Pulmonary artery endothelial cell (primary cell): ENCODE measurements around the gene TEX52. TPM values are rescaled to one million over a fixed set of nuclear protein-coding genes. Genes with fewer than 3 reads are reported as not detected.

Source experiments
- DNase-seq: peaks from one replicate; pipeline ENCODE4 v3.0.0-alpha.2; 2011; ENCODE audit warnings: low read depth, low spot score
- total RNA-seq: library from RNA; depleted of rRNA; stranded (reverse); fragments of >200 nt; gene quantifications from 2 replicates; pipeline ENCODE4 v1.2.3, GENCODE V29; 2014

The TEX52 gene
- total RNA-seq, 1 donor from 2014 or later, result not detected

DNA sequence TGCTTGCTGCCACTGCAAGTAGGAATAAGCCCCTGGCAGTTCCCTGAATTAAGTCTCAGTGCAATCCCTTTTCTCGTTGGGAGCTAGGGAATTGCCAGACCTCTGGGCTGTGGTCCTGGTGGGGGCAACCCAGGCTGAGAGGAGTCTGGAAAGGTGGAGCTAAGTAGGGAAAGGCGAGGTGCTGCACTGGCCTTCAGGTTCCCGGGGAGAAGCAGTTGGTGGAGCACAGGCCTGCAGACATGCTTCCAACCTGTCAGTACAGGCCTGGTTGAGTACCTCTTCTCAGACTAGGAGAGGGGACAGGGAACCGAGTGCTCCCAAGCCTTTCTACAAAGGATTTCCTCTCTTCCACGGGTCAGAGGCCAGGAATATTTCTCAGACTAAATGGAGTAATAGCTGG lies 23.5 kb downstream of the TEX52 start:
- DNase-seq, result no peak

DNA sequence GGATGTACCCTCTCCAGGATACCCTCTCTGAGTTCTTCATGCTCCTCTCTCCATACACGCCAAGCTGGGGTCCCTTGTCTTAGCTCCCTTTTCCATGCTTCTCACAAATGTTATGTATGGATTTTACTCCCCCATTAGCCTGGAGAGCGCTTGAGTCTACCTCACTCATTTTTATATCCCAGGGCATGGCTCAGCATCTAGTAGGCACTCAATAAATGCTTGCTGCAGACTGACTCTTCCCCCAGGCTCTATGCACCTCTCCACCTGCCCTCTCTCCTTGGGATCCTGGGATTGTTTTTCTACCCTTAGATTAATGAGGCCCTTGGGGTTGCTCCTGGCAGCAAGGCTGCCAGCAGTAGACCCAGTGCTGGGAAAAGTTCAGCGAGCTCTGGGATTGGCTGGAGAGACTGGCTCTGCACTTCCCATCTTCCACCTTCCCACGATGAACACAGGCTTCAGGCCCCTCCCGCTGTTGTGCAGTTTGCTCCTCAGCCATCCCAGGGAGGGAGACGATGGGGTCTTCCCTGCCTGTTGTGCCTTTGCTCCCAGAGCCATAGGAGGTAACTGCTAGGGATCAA lies 24.2 kb downstream of the TEX52 start:
- DNase-seq, result no peak

DNA sequence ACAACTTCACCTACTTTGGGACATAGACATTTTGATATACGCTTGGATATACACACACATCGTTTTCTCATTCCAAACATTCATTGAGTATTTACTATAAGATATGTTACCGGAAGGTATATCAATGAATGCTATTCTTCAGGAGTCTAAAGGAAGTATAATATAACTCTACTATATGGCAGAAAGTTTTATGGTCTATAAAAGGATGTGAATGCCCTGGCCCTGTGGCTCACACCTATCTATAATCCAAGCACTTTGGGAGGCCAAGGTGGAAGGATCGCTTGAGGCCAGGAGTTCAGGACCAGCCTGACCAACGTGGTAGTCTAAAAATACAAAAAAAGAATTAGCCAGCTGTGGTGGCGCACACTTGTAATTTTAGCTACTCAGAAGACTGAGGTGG lies 27.6 kb downstream of the TEX52 start:
- no peak for DNase-seq

GRCh38 chr12:2826721-2827515 lies 29.9 kb downstream of the TEX52 start:
- DNase-seq, result no peak

DNA sequence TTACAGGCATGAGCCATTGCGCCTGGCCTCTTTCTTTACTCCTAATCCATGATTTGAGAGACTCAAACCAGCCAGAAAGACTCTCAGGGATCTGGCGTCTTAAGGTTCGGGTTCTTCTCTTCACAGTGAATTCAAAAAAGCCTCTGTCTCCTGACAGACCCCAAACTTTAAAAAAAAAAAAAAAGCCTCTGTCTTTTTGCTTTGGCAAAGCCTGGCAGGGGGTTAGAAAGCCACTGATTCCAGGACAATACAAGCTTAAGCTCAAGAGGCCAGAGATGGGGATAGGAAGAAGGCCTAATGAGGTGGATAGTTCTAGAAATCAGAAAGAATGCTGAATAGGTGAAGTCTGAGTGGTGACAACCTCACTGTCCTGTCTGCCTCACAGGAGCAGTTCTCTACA lies 30.8 kb downstream of the TEX52 start:
- no peak for DNase-seq

DNA sequence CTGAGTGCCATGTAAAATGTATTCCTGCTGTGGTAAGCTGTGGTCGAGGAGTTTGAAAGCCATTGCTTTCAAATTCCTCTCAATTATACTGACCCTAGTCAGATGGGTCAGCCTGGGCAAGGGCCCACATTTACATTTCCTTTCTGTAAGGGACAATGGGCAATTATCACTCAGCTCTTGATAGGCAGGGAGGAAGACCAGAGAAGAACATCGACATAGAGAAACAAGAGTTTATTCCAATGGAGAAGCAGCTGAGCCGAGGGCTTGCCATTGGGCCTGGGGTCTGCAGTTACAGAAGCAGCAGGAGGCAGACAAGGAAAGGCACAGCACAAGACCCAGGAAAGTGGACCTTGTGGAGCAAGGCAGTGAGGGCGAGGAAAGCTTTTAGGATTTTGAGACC lies 31.7 kb downstream of the TEX52 start:
- no peak for DNase-seq

- no peak for DNase-seq
Observed at GRCh38 chr12:2824541-2824940, 32.3 kb downstream of the TEX52 start.

- no peak for DNase-seq
Observed at GRCh38 chr12:2823483-2823882, 33.4 kb downstream of the TEX52 start.

DNA sequence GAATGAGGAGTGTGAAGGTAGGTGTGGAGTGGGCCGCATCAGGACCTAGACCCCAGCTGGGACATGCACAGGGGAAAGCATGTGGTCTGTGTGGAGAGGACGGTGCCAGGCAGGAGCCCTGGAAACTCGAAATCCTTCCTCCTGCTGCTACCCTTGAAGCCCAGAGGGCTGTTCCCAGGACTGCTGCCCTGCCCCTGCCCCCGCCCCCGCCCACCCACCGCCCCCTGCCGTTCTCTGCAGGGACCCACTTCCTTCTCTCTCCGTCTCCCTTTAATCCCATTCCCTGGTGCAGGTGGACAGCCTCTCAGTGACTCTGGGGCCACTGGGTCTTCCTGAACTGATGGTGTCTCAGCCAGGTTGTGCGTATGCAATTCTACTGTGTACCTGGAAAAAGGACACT lies 36.4 kb downstream of the TEX52 start:
- no peak for DNase-seq

DNA sequence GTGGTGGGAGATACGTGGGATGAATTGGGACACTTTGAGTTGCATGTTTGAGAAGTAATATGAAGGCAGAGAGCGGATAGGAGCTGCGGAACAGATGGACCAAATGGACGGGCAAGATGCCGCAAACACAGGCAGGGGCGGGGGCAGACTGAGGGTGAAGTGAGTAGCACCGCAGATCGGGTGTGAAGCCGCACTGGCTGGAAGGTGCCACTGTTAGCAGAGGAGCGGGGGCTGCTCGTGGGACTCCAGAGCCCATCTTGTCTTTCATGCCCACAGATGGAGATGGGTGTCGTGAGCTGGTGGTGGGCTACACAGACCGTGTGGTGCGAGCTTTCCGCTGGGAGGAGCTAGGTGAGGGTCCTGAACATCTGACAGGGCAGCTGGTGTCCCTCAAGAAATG lies 37.0 kb downstream of the TEX52 start:
- no peak for DNase-seq

GRCh38 chr12:2813214-2814185 lies 43.3 kb downstream of the TEX52 start:
- peak; percentile 30 for DNase-seq

DNA sequence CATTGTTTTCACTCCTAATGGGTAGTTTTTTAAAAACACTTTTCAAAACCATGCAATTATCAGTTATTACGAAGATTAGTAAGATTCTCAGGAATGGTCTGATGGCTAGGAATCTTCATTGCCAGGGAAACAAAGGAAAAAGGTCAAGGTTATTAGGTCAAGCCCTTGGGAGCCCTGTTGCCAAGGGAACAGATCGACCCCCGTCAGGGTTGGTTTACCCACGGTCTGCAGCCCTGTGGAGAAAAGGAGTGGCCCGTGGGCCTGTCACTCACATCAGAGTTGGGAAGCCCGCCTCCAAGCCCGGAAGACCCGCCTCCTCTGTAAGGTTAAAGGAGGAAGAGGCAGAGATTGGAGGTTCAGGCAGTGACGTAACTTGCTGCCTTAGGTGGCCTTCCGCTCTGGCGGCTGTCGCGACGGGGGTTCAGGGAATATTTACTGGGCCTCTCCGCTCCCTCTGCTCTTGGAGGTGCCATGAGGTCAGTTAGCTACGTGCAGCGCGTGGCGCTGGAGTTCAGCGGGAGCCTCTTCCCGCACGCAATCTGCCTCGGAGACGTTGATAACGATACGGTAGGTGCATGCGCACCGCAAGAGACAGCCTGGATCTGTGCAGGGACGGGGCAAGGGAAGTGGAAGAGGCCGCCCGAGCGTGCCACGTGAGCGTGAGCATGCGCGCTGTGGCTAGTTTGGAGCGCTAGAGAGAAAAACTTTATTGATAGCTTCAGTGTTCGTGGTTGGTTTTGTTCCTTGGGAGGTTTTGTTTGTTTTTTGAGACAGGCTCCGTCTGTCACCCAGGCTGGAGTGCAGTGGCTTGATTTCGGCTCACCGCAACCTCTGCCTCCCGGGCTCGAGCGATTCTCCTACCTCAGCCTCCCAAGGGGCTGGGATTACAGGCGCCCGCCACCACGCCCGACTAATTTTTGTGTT lies 44.3 kb downstream of the TEX52 start, which contains the start of gene ITFG2:
Gene ITFG2 (plus strand): TSS at position 379 of the 924 bp plus-strand sequence. CDS start 93 bp downstream, at position 472.
- DNase-seq, result peak; percentile 94

DNA sequence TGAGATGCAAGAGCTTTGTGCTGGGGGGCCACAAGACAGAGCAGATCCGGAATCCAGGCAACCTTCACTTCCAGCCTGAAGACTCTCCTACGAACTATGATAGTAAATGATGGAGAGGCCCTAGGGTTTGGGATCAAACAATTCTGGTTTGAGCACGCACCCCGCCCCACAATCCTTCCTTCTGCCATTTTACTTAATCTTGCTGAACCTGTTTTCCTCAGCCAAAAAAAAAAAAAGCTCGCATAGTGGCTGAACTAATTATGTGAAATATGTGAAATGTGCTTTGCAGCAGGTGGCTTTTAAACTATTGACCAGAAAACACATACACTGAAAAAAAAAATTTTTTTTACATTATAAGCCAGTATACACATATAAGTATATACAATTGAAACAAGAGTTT lies 45.0 kb downstream of the TEX52 start:
- DNase-seq, result no peak

- no peak for DNase-seq
Observed at GRCh38 chr12:2806700-2807099, 50.1 kb downstream of the TEX52 start.

- no peak for DNase-seq
Observed at GRCh38 chr12:2805143-2805520, 51.7 kb downstream of the TEX52 start.

DNA sequence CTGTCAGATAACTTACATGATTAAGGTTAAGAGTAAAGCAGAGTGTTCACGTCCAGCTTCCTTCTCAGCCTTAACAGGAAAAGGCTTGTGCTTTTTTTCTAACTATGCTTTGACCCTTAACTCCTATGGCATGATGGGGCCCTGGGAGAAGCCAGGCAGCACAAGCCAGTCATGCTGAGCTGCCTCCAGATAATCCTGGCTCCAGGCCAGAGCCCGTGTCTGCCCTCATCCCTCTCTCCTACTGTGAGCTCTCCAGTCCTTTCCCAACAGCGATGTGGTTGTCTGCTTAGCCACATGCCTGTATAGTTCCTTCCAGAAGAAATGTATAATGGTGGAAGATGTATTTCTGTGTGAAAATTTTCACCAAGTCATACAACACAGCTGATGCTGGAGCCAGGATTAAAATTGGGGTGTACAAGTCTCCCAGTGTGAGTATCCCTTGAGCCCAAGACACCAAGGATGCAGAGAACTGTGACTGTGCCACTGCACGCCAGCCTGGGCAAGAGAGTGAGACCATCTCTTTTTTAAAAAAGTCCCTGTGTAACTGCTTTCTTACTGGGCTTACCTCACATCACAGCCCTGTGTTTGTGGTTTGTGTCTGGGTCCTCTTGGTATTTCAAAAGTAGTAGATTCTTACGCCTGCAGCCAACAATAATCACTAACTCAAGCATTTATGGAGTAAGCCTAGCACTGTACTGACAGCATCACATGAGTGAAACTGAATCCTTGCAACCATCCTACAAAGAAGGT lies 52.3 kb downstream of the TEX52 start:
- no peak for DNase-seq

GRCh38 chr12:2803635-2804392 lies 53.0 kb downstream of the TEX52 start:
- DNase-seq, result no peak

- no peak for DNase-seq
Observed at GRCh38 chr12:2801044-2801783, 55.6 kb downstream of the TEX52 start.
